H1 (cell line): ENCODE results near the gene EPHA4.

Source experiments
- BRCA1 ChIP-seq: IDR thresholded peaks from 2 replicates; pipeline ENCODE4 v1.6.1; 2012; ENCODE audit warnings: low read depth, low read length, improper control_type of control experiment
- EZH2 ChIP-seq: fragments of 200-600 bp; sonication (generic); IDR thresholded peaks from 2 replicates; pipeline ENCODE4 v1.7.1; 2012; ENCODE audit warnings: low read depth, mild to moderate bottlenecking, moderate library complexity, low read length, inconsistent platforms; ENCODE audit not compliant: severe bottlenecking
- POLR2AphosphoS5 ChIP-seq: IDR thresholded peaks from 2 replicates; pipeline ENCODE4 v1.6.1; 2011; ENCODE audit warnings: low read depth, low read length
- RFX5 ChIP-seq: IDR thresholded peaks from 2 replicates; pipeline ENCODE4 v1.6.1; 2011; ENCODE audit warnings: low read depth, low read length, improper control_type of control experiment, borderline replicate concordance
- SP1 ChIP-seq: IDR thresholded peaks from 2 replicates; pipeline ENCODE4 v1.6.1; 2011; ENCODE audit warnings: low read depth, low read length
- TF ChIP-seq, protein P1 (sequence below), 3 experiments: IDR thresholded peaks; 1 replicate in 2 of 3; 2 replicates in 1 of 3; pipeline versions ENCODE4 v1.5.1 to v1.6.1; 2011; ENCODE audit warnings: low read length in 3 of 3, mild to moderate bottlenecking in 3 of 3, inconsistent platforms in 2 of 3, low read depth in 1 of 3, moderate library complexity in 1 of 3; ENCODE audit not compliant: insufficient read depth in 1 of 3; ENCODE audit errors: control extremely low read depth in 1 of 3
- TF ChIP-seq, protein P2 (sequence below): IDR thresholded peaks from 2 replicates; pipeline ENCODE4 v1.6.1; 2011; ENCODE audit warnings: low read depth, mild to moderate bottlenecking, low read length; ENCODE audit not compliant: insufficient read depth

DNA sequence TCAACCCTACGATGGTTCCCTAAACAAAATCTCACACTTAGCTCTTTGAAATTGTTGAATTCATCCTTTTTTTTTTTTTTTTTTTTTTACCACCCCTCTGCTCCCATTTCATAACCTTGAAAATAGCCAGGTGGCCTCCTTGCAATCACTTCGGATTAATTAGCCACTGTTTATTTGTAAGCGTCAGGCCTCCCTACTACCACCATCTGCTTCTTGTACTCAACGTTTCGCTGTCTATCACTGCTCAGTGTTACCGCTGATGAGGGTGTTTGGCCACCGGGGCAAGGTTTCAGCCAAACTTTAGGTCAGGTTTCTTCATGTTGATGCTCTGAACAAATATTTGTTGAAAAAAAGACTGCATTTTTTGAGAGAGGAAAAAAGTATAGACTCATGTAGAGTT, 183.2 kb downstream of the EPHA4 start:
- TF ChIP-seq SP1 (no peak), RFX5 (no peak), BRCA1 (no peak), POLR2AphosphoS5 (no peak), EZH2 (no peak)
- TF ChIP-seq, protein P1, sequence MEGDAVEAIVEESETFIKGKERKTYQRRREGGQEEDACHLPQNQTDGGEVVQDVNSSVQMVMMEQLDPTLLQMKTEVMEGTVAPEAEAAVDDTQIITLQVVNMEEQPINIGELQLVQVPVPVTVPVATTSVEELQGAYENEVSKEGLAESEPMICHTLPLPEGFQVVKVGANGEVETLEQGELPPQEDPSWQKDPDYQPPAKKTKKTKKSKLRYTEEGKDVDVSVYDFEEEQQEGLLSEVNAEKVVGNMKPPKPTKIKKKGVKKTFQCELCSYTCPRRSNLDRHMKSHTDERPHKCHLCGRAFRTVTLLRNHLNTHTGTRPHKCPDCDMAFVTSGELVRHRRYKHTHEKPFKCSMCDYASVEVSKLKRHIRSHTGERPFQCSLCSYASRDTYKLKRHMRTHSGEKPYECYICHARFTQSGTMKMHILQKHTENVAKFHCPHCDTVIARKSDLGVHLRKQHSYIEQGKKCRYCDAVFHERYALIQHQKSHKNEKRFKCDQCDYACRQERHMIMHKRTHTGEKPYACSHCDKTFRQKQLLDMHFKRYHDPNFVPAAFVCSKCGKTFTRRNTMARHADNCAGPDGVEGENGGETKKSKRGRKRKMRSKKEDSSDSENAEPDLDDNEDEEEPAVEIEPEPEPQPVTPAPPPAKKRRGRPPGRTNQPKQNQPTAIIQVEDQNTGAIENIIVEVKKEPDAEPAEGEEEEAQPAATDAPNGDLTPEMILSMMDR (IDR thresholded peaks at IDR 0.05; ENCODE audit: control extremely low read depth in 1 of 3, insufficient read depth in 1 of 3, low read depth in 1 of 3, low read length in 3 of 3), result no peak
- TF ChIP-seq, protein P2, sequence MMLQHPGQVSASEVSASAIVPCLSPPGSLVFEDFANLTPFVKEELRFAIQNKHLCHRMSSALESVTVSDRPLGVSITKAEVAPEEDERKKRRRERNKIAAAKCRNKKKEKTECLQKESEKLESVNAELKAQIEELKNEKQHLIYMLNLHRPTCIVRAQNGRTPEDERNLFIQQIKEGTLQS, result no peak
